ENCODE results near the gene AAGAB. TPM values are rescaled to one million over a fixed set of nuclear protein-coding genes. Genes with fewer than 3 reads are reported as not detected.
"Not testable (repeated sequence)": the region's sequence is repeated elsewhere in the genome, so short reads cannot be mapped to it uniquely, and the experiment has no call there.

The AAGAB gene
- total and polyA plus RNA-seq, 9 donors: 18.2 to 22.5 (median 20.4) TPM

DNA sequence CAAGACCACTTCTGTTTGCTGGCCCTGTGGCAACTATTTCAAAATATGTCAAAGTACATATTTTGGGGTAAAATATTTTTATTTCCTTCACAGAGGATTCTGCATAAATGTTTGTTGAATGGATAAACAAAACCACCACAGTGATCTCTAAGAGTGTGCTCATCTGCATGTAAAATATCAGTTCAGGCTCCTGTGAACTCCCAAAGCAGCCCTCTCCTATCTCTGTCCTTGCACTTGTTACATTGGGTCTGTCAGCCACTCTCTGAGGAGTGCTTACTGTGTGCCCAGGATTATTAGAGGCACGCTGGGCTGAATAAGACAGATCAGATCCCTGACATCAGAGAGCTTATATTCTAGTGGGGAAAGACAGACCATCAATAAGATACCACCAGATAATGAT is 27.3 kb upstream of the AAGAB start:
- Histone ChIP-seq H3K27ac (ENCODE audit: low read length) (no peak overlapping the region), H3K36me3 (ENCODE audit: control insufficient read depth, insufficient read depth, low read length) (no peaks in the 10 kb centered on the region), H3K9me3 (replicated peaks; ENCODE audit: control insufficient read depth, low read depth, low read length) (peaks cover 4% of the 10 kb centered on the region), H3K27me3 (ENCODE audit: control insufficient read depth, insufficient read depth, low read length) (no peaks in the 10 kb centered on the region), H3K4me1 (ENCODE audit: control insufficient read depth, insufficient read depth, low read length) (no peaks in the 10 kb centered on the region), H3K4me3 (ENCODE audit: low read length) (no peak overlapping the region)
- no peak for DNase-seq
- no CpG with 5 or more reads among the region's 1 CpG for WGBS (ENCODE audit: insufficient coverage)

DNA sequence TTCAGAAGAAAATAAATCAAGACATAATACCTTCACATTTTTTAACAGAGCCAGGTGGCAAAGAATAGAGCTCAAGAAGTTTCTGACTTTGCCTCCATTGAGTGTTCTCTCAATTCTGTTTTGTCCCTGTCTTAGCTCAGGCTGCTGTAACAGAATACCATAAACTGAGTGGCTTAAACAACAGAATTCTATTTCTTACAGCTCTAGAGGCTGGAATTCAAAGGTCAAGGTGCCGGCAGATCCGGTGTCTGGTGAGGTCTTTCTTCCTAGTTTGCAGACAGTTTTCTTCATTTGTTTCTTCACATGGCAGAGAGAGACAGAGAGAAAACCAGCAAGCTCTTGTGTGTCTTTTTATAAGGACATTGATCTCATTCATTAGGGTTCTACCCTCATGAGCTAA is 25.8 kb upstream of the AAGAB start:
- WGBS (ENCODE audit: insufficient coverage): no CpG with 5 or more reads among the region's 2 CpGs
- DNase-seq: no peak
- no peaks in the 10 kb centered on the region for H3K4me1 ChIP-seq (ENCODE audit: control insufficient read depth, insufficient read depth, low read length)
- H3K36me3 ChIP-seq (ENCODE audit: control insufficient read depth, insufficient read depth, low read length): no peaks in the 10 kb centered on the region
- H3K27me3 ChIP-seq (ENCODE audit: control insufficient read depth, insufficient read depth, low read length): no peaks in the 10 kb centered on the region
- no peaks in the 10 kb centered on the region for H3K9me3 ChIP-seq (replicated peaks; ENCODE audit: control insufficient read depth, low read depth, low read length)
- H3K4me3 ChIP-seq (ENCODE audit: low read length): no peak overlapping the region
- H3K27ac ChIP-seq (ENCODE audit: low read length): no peak overlapping the region

DNA sequence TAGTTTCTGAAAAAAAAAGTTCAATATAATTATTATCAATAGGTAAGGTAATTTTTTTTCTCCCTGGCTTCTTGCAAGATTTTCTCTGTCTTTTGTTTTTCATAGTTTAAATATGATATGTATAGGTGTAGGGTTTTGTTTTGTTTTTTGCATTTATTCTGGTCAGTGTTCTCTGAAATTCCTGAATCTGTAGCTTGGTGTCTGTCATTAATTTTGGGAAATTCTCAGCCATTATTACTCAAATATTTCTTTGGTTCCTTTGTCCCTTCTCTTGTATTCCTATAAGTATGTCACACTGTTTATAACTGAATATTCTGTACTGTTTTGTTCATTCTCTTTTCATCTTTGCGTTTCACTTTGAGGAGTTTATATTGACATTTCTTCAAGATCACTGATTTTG is 22.2 kb upstream of the AAGAB start:
- Histone ChIP-seq H3K4me3 (ENCODE audit: low read length) (no peak overlapping the region), H3K27me3 (ENCODE audit: control insufficient read depth, insufficient read depth, low read length) (no peaks in the 10 kb centered on the region), H3K36me3 (ENCODE audit: control insufficient read depth, insufficient read depth, low read length) (no peaks in the 10 kb centered on the region), H3K4me1 (ENCODE audit: control insufficient read depth, insufficient read depth, low read length) (no peaks in the 10 kb centered on the region), H3K27ac (ENCODE audit: low read length) (no peak overlapping the region), H3K9me3 (replicated peaks; ENCODE audit: control insufficient read depth, low read depth, low read length) (peaks cover 3% of the 10 kb centered on the region)
- WGBS (ENCODE audit: insufficient coverage): no CpG with 5 or more reads among the region's 1 CpG
- DNase-seq: no peak

DNA sequence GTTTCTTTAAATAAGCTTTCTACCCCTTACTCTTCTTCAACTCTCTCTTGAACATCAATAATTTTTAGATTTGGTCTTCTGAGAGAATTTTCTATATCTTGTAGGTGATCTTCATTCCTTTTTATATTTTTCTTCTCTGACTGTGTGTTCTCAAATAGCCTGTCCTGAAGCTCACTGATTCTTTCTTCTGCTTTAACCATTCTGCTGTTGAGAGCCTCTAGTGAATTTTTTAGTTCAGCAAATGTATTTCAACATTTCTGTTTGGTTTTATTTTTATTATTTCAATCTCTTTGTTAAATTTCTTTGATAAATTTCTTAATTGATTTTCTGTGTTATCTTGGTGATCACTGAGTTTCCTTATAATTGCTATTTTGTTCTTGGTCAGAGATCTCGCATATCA is 19.8 kb upstream of the AAGAB start:
- Histone ChIP-seq H3K4me1 (ENCODE audit: control insufficient read depth, insufficient read depth, low read length) (no peaks in the 10 kb centered on the region), H3K27me3 (ENCODE audit: control insufficient read depth, insufficient read depth, low read length) (no peaks in the 10 kb centered on the region), H3K9me3 (replicated peaks; ENCODE audit: control insufficient read depth, low read depth, low read length) (peaks cover 3% of the 10 kb centered on the region), H3K36me3 (ENCODE audit: control insufficient read depth, insufficient read depth, low read length) (no peaks in the 10 kb centered on the region), H3K27ac (ENCODE audit: low read length) (no peak overlapping the region), H3K4me3 (ENCODE audit: low read length) (no peak overlapping the region)
- WGBS (ENCODE audit: insufficient coverage): no CpG with 5 or more reads among the region's 1 CpG
- DNase-seq: no peak

DNA sequence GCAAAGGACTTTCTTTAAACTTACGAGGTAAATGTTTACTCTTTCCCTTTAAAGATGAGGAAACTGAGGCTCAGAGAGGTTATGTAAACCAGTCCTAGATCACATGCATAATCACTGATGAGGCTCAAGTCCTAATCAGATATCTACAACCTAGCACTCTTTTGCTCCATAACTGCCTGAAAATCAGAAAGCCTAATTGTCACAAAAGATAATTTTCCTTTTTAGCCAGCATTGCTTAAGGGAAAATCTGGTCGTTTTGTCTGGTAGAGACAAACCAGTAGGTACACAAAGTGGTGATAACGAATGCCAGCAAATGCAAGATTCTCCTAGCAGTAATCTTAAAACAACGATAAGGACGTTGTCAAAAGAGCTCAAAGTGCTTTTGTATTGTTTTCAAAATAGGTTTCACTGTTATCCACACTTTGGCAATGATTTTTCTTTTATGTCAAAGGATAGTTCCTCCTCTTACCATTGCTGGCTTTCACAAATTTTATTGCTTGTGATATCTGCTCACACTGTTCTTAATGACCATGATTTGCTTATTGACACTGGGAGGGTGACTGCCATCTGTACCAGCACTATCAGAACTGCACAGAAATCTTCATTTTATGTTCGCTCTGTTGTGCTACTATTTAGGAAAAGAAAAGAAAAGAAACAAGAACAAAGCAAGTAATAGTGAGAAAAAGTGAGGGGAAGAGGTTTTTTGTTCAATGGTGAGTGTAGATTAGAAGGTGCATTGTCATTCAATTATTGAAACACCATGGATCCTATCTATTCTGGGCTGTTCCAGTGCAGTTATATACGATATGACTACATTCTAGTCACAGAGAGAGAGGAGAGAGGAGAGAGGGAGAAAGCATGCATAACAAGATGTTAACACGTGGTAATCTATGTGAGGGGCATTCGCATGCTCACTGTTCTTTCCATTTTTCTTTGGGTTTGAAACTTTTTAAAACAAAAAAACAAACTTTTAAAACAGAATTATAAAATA is 13.8 kb upstream of the AAGAB start:
- Histone ChIP-seq H3K27ac (ENCODE audit: low read length) (no peak overlapping the region), H3K4me3 (ENCODE audit: low read length) (no peak overlapping the region), H3K36me3 (ENCODE audit: control insufficient read depth, insufficient read depth, low read length) (no peaks in the 10 kb centered on the region), H3K27me3 (ENCODE audit: control insufficient read depth, insufficient read depth, low read length) (no peaks in the 10 kb centered on the region), H3K9me3 (replicated peaks; ENCODE audit: control insufficient read depth, low read depth, low read length) (no peaks in the 10 kb centered on the region), H3K4me1 (ENCODE audit: control insufficient read depth, insufficient read depth, low read length) (no peaks in the 10 kb centered on the region)
- no CpG with 5 or more reads among the region's 9 CpGs for WGBS (ENCODE audit: insufficient coverage)
- DNase-seq: no peak

DNA sequence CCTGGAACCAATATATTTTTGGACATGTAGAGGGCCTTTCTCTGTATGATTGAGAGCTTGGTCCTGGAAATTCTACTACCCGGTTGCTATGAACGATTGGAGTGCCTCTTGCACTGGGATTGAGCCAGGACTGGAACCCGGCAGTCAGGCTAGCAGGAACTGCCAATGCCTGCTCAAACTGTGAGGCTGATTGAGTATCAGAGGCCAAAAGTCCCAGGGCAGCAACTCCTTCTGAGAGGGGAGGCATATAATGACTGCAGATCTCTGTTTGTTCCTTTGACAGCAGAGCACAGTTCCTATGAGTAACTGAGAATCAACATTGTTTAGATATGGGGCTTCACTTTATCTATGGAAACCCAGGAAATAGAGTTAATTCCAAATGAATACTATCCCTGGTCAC is 13.0 kb upstream of the AAGAB start:
- H3K27ac ChIP-seq (ENCODE audit: low read length): no peak overlapping the region
- no peaks in the 10 kb centered on the region for H3K27me3 ChIP-seq (ENCODE audit: control insufficient read depth, insufficient read depth, low read length)
- 54% methylated on average over 3 of the region's 3 CpGs for WGBS (ENCODE audit: insufficient coverage)

DNA sequence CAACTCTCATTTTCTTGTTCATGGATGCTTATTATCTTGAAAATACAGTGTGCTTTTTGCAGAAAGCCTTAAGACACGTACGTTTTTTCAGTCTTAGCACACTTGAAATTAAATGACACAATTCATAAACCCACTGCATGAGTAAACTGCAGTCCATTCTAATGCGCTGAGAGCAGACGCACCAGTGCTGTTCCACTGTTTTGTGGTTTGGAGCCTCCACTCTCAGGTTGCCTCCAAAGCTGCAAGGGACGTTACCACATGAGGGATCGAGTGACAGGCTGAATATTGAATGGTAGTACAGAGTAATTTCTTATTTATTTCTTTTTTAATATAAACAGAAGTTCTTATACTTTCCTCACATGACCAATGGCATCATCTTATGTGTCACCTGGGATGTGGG is 12.4 kb upstream of the AAGAB start:
- DNase-seq: no peak
- H3K4me3 ChIP-seq (ENCODE audit: low read length): no peak overlapping the region
- no peaks in the 10 kb centered on the region for H3K9me3 ChIP-seq (replicated peaks; ENCODE audit: control insufficient read depth, low read depth, low read length)
- no peaks in the 10 kb centered on the region for H3K4me1 ChIP-seq (ENCODE audit: control insufficient read depth, insufficient read depth, low read length)
- WGBS (ENCODE audit: insufficient coverage): no CpG with 5 or more reads among the region's 6 CpGs
- H3K36me3 ChIP-seq (ENCODE audit: control insufficient read depth, insufficient read depth, low read length): no peaks in the 10 kb centered on the region
- H3K27me3 ChIP-seq (ENCODE audit: control insufficient read depth, insufficient read depth, low read length): no peaks in the 10 kb centered on the region
- H3K27ac ChIP-seq (ENCODE audit: low read length): no peak overlapping the region

More for the DNA sequence above, 13.0 kb upstream of the AAGAB start:
- H3K4me1 ChIP-seq (ENCODE audit: control insufficient read depth, insufficient read depth, low read length): no peaks in the 10 kb centered on the region
- no peaks in the 10 kb centered on the region for H3K36me3 ChIP-seq (ENCODE audit: control insufficient read depth, insufficient read depth, low read length)
- H3K4me3 ChIP-seq (ENCODE audit: low read length): no peak overlapping the region
- DNase-seq: no peak
- H3K9me3 ChIP-seq (replicated peaks; ENCODE audit: control insufficient read depth, low read depth, low read length): no peaks in the 10 kb centered on the region

DNA sequence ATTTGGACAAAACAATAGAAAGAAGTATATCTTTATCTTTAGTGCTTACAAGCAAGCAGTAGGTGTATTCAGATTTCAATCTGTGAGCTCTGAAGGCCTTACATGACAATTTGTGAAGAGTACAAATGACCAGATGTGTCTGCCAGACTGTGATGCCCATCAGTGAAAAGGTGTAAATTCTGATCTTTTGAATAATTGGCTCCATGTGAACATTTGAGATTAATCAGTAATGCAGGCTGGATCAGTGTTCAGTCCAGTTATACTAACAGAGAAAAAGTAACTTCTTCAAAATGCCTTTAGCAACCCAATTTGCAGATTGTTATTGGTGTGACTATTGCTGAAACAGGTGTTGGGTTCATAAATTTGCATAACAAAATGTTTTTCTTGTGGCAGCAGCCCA is 5.3 kb upstream of the AAGAB start:
- H3K36me3 ChIP-seq (ENCODE audit: control insufficient read depth, insufficient read depth, low read length): no peaks in the 10 kb centered on the region
- peaks cover 2% of the 10 kb centered on the region for H3K4me1 ChIP-seq (ENCODE audit: control insufficient read depth, insufficient read depth, low read length)
- H3K27ac ChIP-seq (ENCODE audit: low read length): no peak overlapping the region
- H3K4me3 ChIP-seq (ENCODE audit: low read length): no peak overlapping the region
- DNase-seq: no peak
- H3K27me3 ChIP-seq (ENCODE audit: control insufficient read depth, insufficient read depth, low read length): no peaks in the 10 kb centered on the region
- H3K9me3 ChIP-seq (replicated peaks; ENCODE audit: control insufficient read depth, low read depth, low read length): no peaks in the 10 kb centered on the region

DNA sequence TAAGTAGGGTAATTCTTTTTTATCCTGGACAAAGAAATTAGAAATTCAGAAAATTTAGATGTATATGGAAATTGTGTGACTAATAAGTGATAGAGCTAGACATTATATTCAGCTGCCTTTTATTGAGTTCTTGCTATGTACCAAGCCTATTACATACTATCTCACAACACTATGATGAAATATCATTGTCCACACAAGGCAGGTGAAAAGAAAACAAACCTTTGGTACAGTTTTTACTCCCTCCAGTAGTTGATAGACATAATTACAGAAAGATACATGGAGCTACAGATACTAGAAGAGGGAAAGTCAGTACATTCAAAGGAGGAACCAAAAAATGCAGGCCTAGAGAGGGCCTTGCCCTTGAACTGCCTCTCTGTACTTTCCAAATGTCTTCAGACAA is 4.9 kb upstream of the AAGAB start:
- no peak for DNase-seq
- H3K9me3 ChIP-seq (replicated peaks; ENCODE audit: control insufficient read depth, low read depth, low read length): no peaks in the 10 kb centered on the region
- peaks cover 2% of the 10 kb centered on the region for H3K4me1 ChIP-seq (ENCODE audit: control insufficient read depth, insufficient read depth, low read length)
- H3K27me3 ChIP-seq (ENCODE audit: control insufficient read depth, insufficient read depth, low read length): no peaks in the 10 kb centered on the region
- no peak overlapping the region for H3K4me3 ChIP-seq (ENCODE audit: low read length)
- no peaks in the 10 kb centered on the region for H3K36me3 ChIP-seq (ENCODE audit: control insufficient read depth, insufficient read depth, low read length)
- no peak overlapping the region for H3K27ac ChIP-seq (ENCODE audit: low read length)

DNA sequence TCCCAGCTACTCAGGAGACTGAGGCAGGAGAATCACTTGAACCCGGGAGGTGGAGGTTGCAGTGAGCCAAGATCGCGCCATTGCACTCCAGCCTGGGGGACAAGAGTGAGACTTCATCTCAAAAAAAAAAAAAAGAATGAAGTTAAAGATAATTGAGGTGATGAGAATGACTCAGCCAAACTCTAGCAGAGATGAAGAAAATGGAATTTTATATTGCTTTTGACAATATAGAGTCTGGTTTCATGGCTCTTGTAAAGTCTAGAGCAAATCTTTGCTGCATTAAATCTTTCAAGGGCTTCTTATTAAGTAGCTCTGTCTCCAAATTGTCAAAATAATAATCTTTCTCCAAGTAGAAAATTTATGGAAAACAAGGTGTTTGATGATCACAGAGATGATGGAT is 4.0 kb upstream of the AAGAB start:
- not testable (repeated sequence) for H3K36me3 ChIP-seq (ENCODE audit: control insufficient read depth, insufficient read depth, low read length); H3K4me3 ChIP-seq (ENCODE audit: low read length); H3K27ac ChIP-seq (ENCODE audit: low read length); DNase-seq; H3K4me1 ChIP-seq (ENCODE audit: control insufficient read depth, insufficient read depth, low read length); H3K9me3 ChIP-seq (replicated peaks; ENCODE audit: control insufficient read depth, low read depth, low read length); H3K27me3 ChIP-seq (ENCODE audit: control insufficient read depth, insufficient read depth, low read length)
- 79% methylated on average over 3 of the region's 3 CpGs for WGBS (ENCODE audit: insufficient coverage)

DNA sequence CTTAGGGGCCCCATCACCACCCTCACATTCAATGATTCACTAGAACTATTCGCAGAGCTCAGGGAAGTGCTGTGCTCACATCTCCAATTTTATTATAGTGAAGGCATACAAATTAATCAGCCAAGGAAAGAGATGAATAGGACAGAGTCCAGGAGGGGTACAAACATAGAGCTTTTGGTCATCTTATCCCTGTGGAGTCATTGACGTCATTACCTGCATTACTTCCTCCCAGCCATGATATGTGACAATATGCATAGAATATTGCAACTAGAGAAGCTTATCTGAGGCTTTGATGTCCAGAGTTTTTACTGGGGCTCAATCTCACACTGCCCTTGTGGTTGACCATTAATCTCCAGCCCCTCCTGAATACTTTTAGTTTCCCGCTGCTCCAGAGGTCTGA is 1.6 kb upstream of the AAGAB start:
- Histone ChIP-seq H3K4me1 (ENCODE audit: control insufficient read depth, insufficient read depth, low read length) (peaks cover 13% of the 10 kb centered on the region), H3K36me3 (ENCODE audit: control insufficient read depth, insufficient read depth, low read length) (no peaks in the 10 kb centered on the region), H3K27me3 (ENCODE audit: control insufficient read depth, insufficient read depth, low read length) (no peaks in the 10 kb centered on the region), H3K4me3 (ENCODE audit: low read length) (no peak overlapping the region), H3K9me3 (replicated peaks; ENCODE audit: control insufficient read depth, low read depth, low read length) (no peaks in the 10 kb centered on the region), H3K27ac (ENCODE audit: low read length) (no peak overlapping the region)
- WGBS (ENCODE audit: insufficient coverage): 20% methylated on average over 1 of the region's 3 CpGs
- no peak for DNase-seq
